Endothelial cell (in vitro differentiated cells): Measurements from ENCODE around the gene GBE1. TPM values are rescaled to one million over a fixed set of nuclear protein-coding genes. Genes with fewer than 3 reads are reported as not detected.
A peak's percentile ranks its signal among the peaks of the same experiment; 100 is the strongest.

ENCODE experiments used
- DNase-seq: peaks from one replicate; pipeline ENCODE4 v3.0.0; 2021; ENCODE audit warnings: low spot score
- H3K27ac Mint-ChIP-seq: one replicate; pipeline ENCODE4 v1.8.0; 2021; ENCODE audit warnings: mixed read lengths, inconsistent platforms; ENCODE audit not compliant: unreplicated experiment
- H3K27me3 Mint-ChIP-seq: one replicate; pipeline ENCODE4 v1.8.0; 2021; ENCODE audit warnings: mild to moderate bottlenecking, moderate library complexity, mixed read lengths, inconsistent platforms; ENCODE audit not compliant: unreplicated experiment
- H3K36me3 Mint-ChIP-seq: one replicate; pipeline ENCODE4 v1.8.0; 2021; ENCODE audit warnings: mild to moderate bottlenecking, low read depth, mixed read lengths, inconsistent platforms; ENCODE audit not compliant: unreplicated experiment
- H3K4me1 Mint-ChIP-seq: one replicate; pipeline ENCODE4 v1.8.0; 2021; ENCODE audit warnings: mild to moderate bottlenecking, mixed read lengths, inconsistent platforms; ENCODE audit not compliant: unreplicated experiment
- H3K4me3 Mint-ChIP-seq: one replicate; pipeline ENCODE4 v1.8.0; 2021; ENCODE audit warnings: mild to moderate bottlenecking, mixed read lengths, inconsistent platforms; ENCODE audit not compliant: unreplicated experiment
- H3K9me3 Mint-ChIP-seq: one replicate; pipeline ENCODE4 v1.8.0; 2021; ENCODE audit warnings: mixed read lengths, inconsistent platforms; ENCODE audit not compliant: unreplicated experiment
- long read RNA-seq: library from polyadenylated mRNA; unstranded; transcript quantifications from one replicate; pipeline ENCODE4 v2.0.0, GENCODE V29; 2020; ENCODE audit not compliant: unreplicated experiment
- total RNA-seq: library from RNA; stranded (reverse); fragmentation: NEBNext Ultra II Directional; extraction: Animal tissue kit (Norgen Biotek cat#: 25700); gene quantifications from one replicate; pipeline ENCODE4 v1.2.1, GENCODE V29; 2021; ENCODE audit not compliant: unreplicated experiment
- TF ChIP-seq, protein P1 (sequence below): fragments of 200-600 bp; sonication (generic); IDR thresholded peaks from one replicate; pipeline ENCODE4 v1.5.0; 2021; ENCODE audit warnings: antibody characterized with exemption; ENCODE audit not compliant: unreplicated experiment

GBE1 gene
- total RNA-seq = 15.6 TPM
- long read RNA-seq, transcript GBE1-201 (16 exons, 3,461 nt) = major isoform, 16 of 21 reads
- long read RNA-seq, partial matches to known transcripts = 2 of 21 reads
- long read RNA-seq, other reads (novel, unspliced or antisense) = 3 of 21 reads

DNA sequence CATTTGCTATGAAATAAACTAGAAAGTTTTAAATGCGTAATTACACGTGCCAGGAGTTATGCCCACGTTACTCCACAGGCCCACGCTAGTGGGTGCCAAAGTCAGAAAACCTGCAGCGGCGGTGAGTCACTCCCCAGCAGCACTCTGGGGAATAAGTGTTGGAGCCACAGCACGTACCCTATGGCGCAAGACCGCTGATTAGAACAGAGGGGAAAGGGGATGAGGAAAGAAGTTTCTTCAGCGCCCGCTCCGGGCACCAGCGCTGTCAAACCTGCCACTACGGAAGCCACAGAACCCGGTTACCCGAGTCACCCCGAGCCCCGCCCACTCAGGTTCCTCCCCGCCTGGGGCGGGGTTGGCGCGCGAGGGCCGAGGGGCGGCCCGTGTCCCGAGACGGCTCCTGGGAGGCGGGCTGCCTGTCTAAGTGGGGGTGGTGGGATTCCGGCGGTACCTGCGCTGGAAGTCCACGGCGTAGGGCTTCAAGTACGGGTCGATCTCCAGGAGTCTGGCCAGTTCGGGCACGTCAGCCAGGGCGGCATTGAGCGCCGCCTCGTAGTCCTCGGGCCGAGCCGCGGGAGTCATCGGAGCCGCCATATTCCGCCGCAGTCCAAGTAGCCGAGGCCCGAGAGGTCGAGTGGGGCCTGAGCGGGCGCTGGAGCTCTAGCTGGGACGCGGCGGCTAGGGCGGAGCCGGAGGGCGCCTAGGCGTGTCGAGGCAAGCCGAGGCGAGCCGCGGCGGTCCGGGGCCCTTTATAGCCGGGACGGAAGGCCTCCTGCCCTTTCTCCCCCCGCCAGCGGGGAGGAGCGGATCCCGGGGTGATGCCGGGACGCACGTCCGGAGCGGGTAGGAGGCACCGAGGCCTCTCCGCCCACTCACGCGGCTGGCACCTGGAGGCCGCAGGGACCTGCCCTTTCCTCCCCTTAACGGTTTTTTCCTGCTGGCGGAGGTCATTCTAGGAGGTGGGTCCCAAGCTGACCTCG lies at the start of gene GBE1:
Gene GBE1 (minus strand): TSS at position 722 of the 980 bp plus-strand sequence. CDS start 128 bp downstream, at position 594.
- Mint-ChIP-seq H3K4me1 (peaks cover 7% of the 10 kb centered on the region), H3K27ac (peak within 1 kb of the TSS; percentile 93)

DNA sequence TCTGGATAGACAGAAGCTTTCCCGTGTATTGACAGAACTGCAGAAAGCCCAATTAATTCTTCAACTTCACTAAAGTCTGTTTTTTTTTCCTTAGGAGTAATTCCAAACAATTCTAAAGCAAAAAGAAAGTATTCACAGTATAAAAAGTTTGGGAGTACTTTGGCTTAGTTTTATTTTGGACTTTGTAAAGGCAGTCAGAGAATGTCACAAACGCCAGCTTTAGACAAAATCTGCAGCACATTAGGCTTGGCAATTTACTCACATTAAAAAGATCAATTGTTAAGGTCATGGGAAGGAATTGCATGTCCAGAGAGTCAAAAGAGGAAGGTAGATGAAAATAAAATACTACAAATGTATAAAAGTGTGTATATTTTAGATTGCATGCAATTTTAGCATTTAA lies 47.5 kb upstream of the GBE1 start:
- Mint-ChIP-seq H3K4me1 (no peaks in the 10 kb centered on the region), H3K27me3 (no peaks in the 10 kb centered on the region), H3K27ac (no peak overlapping the region), H3K4me3 (no peak overlapping the region), H3K36me3 (no peaks in the 10 kb centered on the region), H3K9me3 (no peaks in the 10 kb centered on the region)
- TF ChIP-seq, protein P1, sequence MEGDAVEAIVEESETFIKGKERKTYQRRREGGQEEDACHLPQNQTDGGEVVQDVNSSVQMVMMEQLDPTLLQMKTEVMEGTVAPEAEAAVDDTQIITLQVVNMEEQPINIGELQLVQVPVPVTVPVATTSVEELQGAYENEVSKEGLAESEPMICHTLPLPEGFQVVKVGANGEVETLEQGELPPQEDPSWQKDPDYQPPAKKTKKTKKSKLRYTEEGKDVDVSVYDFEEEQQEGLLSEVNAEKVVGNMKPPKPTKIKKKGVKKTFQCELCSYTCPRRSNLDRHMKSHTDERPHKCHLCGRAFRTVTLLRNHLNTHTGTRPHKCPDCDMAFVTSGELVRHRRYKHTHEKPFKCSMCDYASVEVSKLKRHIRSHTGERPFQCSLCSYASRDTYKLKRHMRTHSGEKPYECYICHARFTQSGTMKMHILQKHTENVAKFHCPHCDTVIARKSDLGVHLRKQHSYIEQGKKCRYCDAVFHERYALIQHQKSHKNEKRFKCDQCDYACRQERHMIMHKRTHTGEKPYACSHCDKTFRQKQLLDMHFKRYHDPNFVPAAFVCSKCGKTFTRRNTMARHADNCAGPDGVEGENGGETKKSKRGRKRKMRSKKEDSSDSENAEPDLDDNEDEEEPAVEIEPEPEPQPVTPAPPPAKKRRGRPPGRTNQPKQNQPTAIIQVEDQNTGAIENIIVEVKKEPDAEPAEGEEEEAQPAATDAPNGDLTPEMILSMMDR = no peak
- no peak for DNase-seq

More for the DNA sequence above, at the start of gene GBE1:
- Mint-ChIP-seq H3K4me3 (peak within 1 kb of the TSS; percentile 96), H3K9me3 (no peaks in the 10 kb centered on the region), H3K27me3 (peaks cover 4% of the 10 kb centered on the region), H3K36me3 (no peaks in the 10 kb centered on the region)
- TF ChIP-seq, protein P1 = no peak
- peak; percentile 89 for DNase-seq

DNA sequence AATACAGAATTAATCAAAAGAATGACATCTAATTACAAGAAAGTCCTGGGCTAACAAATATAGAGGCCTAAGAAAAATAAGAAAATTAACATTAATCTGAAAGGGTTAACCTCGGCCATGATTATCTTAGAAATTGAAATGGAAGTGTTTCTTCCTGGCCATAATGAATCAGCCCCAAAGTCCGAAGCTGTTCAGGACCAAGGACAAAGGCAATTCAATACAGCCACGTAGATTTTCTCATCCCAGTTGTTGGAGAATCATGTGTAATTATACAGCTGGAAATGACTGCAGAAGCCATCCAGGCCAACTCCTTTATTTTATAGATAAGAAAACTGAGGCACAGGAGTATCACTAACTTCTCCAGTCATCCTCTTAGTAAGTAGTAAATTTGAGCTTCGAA lies 38.0 kb upstream of the GBE1 start:
- DNase-seq = no peak
- H3K4me1 Mint-ChIP-seq = no peaks in the 10 kb centered on the region
- H3K27ac Mint-ChIP-seq = no peak overlapping the region
- no peaks in the 10 kb centered on the region for H3K36me3 Mint-ChIP-seq
- no peaks in the 10 kb centered on the region for H3K9me3 Mint-ChIP-seq
- TF ChIP-seq, protein P1 = no peak
- H3K27me3 Mint-ChIP-seq = no peaks in the 10 kb centered on the region
- no peak overlapping the region for H3K4me3 Mint-ChIP-seq

DNA sequence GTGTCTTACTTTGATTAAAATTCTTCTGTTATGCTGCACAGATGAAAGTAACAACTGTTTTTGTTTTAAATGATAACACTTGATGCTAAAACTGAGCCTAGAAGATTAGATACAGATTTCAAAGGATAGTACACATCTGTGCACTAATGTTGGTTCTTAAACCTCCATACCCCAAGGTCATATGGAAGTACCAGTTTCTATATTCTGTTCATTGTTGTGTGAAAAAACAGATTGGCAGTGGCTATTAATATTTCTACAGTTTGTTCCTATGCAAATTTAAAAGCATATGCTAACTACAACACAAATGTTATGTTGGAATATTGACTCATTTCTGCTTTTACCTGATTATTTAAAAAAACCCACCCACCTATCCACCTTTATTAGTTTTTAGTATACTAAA lies 32.0 kb upstream of the GBE1 start:
- no peak overlapping the region for H3K4me3 Mint-ChIP-seq
- H3K4me1 Mint-ChIP-seq = no peaks in the 10 kb centered on the region
- no peak for DNase-seq
- no peak overlapping the region for H3K27ac Mint-ChIP-seq
- H3K9me3 Mint-ChIP-seq = no peaks in the 10 kb centered on the region
- no peaks in the 10 kb centered on the region for H3K36me3 Mint-ChIP-seq
- TF ChIP-seq, protein P1 = no peak
- H3K27me3 Mint-ChIP-seq = no peaks in the 10 kb centered on the region

DNA sequence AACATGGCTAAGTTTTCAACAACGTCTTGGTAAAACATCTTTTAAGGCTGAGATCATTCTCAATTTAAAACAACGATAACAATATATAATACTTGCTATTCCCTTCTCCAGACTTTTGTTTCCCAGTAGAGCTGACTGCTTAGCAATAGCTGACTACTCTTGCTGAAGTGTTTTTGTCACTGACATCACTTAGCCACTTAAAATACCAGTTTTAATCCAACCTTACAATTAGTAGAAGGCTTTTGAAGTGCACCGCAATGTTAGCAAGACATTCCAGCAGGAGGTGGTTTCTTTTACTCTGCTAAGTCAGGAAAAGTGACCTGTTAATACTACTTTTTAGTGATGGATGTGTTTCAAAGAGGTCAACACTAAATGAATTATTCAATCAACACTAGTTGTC lies 28.7 kb upstream of the GBE1 start:
- H3K36me3 Mint-ChIP-seq = no peaks in the 10 kb centered on the region
- TF ChIP-seq, protein P1 = no peak
- no peaks in the 10 kb centered on the region for H3K27me3 Mint-ChIP-seq
- no peaks in the 10 kb centered on the region for H3K9me3 Mint-ChIP-seq
- no peak for DNase-seq
- no peak overlapping the region for H3K27ac Mint-ChIP-seq
- no peak overlapping the region for H3K4me3 Mint-ChIP-seq
- no peaks in the 10 kb centered on the region for H3K4me1 Mint-ChIP-seq
